A549 (cell line): ENCODE data around the gene STOX1.

Experiments used
- TF ChIP-seq, protein P1 (sequence below): fragments of >200 bp; sonication (Bioruptor Twin); formaldehyde crosslinking; IDR thresholded peaks from 3 replicates; pipeline ENCODE4 v1.5.1; 2016
- TF ChIP-seq, protein P2 (sequence below): fragments of 200-600 bp; sonication (generic); IDR thresholded peaks from 2 replicates; pipeline ENCODE4 v1.6.1; 2016; ENCODE audit warnings: antibody characterized with exemption, mild to moderate bottlenecking, moderate library complexity
- TF ChIP-seq, protein P3 (sequence below): IDR thresholded peaks from 2 replicates; pipeline ENCODE4 v1.6.1; 2012
- TF ChIP-seq, protein P4 (sequence below): fragments of >200 bp; sonication (Bioruptor Twin); formaldehyde crosslinking; IDR thresholded peaks from 3 replicates; pipeline ENCODE4 v1.6.1; 2016

DNA sequence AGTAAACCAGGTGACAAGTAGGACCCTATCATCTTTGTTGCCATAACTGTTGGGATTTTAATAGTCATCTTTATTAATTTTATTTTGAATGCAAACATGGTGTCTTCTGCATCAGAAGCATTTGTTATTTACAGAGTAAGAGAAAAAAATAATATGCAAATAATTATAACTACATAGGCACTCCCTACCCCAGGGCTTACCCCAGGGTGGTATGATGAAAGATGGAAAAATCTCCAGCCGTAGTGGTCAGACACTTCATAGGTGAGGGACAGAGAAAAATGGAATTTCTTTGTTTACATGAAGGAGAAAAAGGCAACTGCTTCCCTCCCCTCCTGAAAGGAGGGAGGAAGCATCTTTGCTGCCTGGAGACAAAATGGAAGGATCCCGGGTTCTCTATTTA is 29.7 kb downstream of the STOX1 start:
- TF ChIP-seq, protein P1, sequence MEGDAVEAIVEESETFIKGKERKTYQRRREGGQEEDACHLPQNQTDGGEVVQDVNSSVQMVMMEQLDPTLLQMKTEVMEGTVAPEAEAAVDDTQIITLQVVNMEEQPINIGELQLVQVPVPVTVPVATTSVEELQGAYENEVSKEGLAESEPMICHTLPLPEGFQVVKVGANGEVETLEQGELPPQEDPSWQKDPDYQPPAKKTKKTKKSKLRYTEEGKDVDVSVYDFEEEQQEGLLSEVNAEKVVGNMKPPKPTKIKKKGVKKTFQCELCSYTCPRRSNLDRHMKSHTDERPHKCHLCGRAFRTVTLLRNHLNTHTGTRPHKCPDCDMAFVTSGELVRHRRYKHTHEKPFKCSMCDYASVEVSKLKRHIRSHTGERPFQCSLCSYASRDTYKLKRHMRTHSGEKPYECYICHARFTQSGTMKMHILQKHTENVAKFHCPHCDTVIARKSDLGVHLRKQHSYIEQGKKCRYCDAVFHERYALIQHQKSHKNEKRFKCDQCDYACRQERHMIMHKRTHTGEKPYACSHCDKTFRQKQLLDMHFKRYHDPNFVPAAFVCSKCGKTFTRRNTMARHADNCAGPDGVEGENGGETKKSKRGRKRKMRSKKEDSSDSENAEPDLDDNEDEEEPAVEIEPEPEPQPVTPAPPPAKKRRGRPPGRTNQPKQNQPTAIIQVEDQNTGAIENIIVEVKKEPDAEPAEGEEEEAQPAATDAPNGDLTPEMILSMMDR, result no peak
- TF ChIP-seq, protein P2, sequence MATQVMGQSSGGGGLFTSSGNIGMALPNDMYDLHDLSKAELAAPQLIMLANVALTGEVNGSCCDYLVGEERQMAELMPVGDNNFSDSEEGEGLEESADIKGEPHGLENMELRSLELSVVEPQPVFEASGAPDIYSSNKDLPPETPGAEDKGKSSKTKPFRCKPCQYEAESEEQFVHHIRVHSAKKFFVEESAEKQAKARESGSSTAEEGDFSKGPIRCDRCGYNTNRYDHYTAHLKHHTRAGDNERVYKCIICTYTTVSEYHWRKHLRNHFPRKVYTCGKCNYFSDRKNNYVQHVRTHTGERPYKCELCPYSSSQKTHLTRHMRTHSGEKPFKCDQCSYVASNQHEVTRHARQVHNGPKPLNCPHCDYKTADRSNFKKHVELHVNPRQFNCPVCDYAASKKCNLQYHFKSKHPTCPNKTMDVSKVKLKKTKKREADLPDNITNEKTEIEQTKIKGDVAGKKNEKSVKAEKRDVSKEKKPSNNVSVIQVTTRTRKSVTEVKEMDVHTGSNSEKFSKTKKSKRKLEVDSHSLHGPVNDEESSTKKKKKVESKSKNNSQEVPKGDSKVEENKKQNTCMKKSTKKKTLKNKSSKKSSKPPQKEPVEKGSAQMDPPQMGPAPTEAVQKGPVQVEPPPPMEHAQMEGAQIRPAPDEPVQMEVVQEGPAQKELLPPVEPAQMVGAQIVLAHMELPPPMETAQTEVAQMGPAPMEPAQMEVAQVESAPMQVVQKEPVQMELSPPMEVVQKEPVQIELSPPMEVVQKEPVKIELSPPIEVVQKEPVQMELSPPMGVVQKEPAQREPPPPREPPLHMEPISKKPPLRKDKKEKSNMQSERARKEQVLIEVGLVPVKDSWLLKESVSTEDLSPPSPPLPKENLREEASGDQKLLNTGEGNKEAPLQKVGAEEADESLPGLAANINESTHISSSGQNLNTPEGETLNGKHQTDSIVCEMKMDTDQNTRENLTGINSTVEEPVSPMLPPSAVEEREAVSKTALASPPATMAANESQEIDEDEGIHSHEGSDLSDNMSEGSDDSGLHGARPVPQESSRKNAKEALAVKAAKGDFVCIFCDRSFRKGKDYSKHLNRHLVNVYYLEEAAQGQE, result no peak
- TF ChIP-seq, protein P3, sequence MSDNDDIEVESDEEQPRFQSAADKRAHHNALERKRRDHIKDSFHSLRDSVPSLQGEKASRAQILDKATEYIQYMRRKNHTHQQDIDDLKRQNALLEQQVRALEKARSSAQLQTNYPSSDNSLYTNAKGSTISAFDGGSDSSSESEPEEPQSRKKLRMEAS, result no peak
- TF ChIP-seq, protein P4, sequence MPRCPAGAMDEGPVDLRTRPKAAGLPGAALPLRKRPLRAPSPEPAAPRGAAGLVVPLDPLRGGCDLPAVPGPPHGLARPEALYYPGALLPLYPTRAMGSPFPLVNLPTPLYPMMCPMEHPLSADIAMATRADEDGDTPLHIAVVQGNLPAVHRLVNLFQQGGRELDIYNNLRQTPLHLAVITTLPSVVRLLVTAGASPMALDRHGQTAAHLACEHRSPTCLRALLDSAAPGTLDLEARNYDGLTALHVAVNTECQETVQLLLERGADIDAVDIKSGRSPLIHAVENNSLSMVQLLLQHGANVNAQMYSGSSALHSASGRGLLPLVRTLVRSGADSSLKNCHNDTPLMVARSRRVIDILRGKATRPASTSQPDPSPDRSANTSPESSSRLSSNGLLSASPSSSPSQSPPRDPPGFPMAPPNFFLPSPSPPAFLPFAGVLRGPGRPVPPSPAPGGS, result no peak
